NT2/D1 (cell line): ENCODE measurements around the gene PRR7.
"Not testable (repeated sequence)": the region's sequence is repeated elsewhere in the genome, so short reads cannot be mapped to it uniquely, and the experiment has no call there.

Source experiments
- YY1 ChIP-seq: IDR thresholded peaks from 2 replicates; pipeline ENCODE4 v1.6.1; 2011; ENCODE audit not compliant: insufficient read length, insufficient read depth
- ZNF274 ChIP-seq: IDR thresholded peaks from 2 replicates; pipeline ENCODE4 v1.6.1; 2011; ENCODE audit warnings: mild to moderate bottlenecking, low read depth, low read length

DNA sequence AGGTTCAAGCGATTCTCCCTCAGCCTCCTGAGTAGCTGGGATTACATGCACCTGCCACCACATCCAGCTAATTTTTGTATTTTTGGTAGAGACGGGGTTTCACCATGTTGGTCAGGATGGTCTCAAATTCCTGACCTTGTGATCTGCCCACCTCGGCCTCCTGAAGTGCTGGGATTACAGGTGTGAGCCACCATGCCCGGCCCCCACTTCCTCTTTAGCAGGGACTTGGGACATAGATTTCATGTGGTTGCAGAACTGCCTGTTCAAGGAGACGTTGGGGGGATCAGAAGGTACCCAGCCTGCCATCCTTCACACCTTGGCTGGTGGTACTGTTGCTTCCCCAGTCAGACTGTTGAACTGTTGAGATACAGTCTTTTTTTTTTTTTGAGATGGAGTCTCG is 29.5 kb upstream of the PRR7 start:
- TF ChIP-seq YY1, ZNF274: not testable (repeated sequence)
